Thyroid gland (tissue), 4 donors: ENCODE results near the gene KRT26.

Experiments
- CTCF ChIP-seq, 6 experiments: fragments of 200-600 bp in 3 of 6; fragments of 450-650 bp in 3 of 6; sonication (generic) in 3 of 6; IDR thresholded peaks; one replicate each; pipeline ENCODE4 v1.5.1; 2016 to 2019; ENCODE audit warnings: antibody characterized with exemption in 6 of 6, mild to moderate bottlenecking in 2 of 6, inconsistent platforms in 1 of 6, moderate library complexity in 1 of 6
- POLR2A ChIP-seq, 2 donors: fragments of 450-650 bp; IDR thresholded peaks; one replicate each; pipeline ENCODE4 v1.6.1; 2017; ENCODE audit warnings: antibody characterized with exemption in 2 of 2, mild to moderate bottlenecking in 2 of 2, moderate library complexity in 1 of 2

- no peak for TF ChIP-seq POLR2A (IDR thresholded peaks at IDR 0.05)
- no peak for TF ChIP-seq CTCF (IDR thresholded peaks at IDR 0.05)
These were observed 37.9 kb upstream of the KRT26 start for GRCh38 chr17:40809721-40810421.
